WERI-Rb-1 (cell line): ENCODE results near the gene AEBP1.

ENCODE experiments used
- DNase-seq: peaks from one replicate; pipeline ENCODE4 v3.0.0-alpha.2; 2020
- H3K27ac ChIP-seq: fragments of 250-450 bp; sonication (Bioruptor Pico); 2 replicates; pipeline ENCODE4 v1.5.1; 2020; ENCODE audit warnings: mild to moderate bottlenecking, moderate library complexity
- H3K27me3 ChIP-seq: fragments of 250-450 bp; sonication (Bioruptor Pico); 2 replicates; pipeline ENCODE4 v1.5.1; 2021; ENCODE audit warnings: mild to moderate bottlenecking, low read depth, moderate library complexity; ENCODE audit not compliant: insufficient read depth, severe bottlenecking
- H3K36me3 ChIP-seq: fragments of 250-450 bp; sonication (Bioruptor Pico); 2 replicates; pipeline ENCODE4 v1.5.1; 2020; ENCODE audit warnings: mild to moderate bottlenecking, moderate library complexity
- H3K4me3 ChIP-seq: 2 replicates; pipeline ENCODE4 v1.5.1; 2011; ENCODE audit warnings: low read depth, mild to moderate bottlenecking, control low read depth, low read length
- H3K9me3 ChIP-seq: fragments of 250-450 bp; sonication (Bioruptor Pico); 2 replicates; pipeline ENCODE4 v1.5.1; 2021; ENCODE audit warnings: mild to moderate bottlenecking, moderate library complexity; ENCODE audit not compliant: severe bottlenecking
- TF ChIP-seq, protein P1 (sequence below): IDR thresholded peaks from 2 replicates; pipeline ENCODE4 v1.5.1; 2011; ENCODE audit warnings: low read depth, mild to moderate bottlenecking, control low read depth, inconsistent platforms, low read length

The AEBP1 gene

DNA sequence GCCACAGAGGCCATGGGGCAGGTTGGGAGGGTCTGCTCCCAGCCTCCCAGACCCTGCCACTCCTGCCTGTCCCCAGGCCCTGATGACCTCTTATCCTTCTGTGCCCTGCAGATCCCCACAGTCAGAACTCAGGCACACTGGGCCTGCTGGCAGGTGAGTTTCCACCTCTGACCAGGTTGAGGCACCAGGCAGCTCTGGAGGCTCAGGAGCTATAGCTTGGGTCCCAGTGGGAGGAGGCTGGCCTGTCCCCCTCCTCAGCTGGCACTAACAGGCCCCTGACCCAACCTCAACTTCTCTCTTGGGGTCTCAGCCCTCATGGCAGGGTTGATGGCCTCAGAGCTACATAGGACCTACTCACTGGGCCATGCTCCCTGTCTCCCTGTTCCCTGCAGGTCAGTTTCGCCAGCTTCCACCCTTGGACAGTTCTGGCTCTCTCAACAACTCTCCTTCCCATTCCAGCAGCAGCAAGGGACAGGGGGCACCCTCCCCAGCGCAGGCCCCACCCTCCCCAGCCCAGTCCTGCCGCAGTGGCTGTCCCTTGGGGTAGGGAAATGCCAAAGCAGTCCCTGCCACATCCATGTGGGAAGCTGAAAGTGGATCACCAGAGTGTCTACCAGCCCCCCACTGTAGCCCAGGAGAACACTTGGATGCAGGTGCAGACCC, 2.7 kb upstream of the AEBP1 start:
- no peak overlapping the region for H3K27ac ChIP-seq

DNA sequence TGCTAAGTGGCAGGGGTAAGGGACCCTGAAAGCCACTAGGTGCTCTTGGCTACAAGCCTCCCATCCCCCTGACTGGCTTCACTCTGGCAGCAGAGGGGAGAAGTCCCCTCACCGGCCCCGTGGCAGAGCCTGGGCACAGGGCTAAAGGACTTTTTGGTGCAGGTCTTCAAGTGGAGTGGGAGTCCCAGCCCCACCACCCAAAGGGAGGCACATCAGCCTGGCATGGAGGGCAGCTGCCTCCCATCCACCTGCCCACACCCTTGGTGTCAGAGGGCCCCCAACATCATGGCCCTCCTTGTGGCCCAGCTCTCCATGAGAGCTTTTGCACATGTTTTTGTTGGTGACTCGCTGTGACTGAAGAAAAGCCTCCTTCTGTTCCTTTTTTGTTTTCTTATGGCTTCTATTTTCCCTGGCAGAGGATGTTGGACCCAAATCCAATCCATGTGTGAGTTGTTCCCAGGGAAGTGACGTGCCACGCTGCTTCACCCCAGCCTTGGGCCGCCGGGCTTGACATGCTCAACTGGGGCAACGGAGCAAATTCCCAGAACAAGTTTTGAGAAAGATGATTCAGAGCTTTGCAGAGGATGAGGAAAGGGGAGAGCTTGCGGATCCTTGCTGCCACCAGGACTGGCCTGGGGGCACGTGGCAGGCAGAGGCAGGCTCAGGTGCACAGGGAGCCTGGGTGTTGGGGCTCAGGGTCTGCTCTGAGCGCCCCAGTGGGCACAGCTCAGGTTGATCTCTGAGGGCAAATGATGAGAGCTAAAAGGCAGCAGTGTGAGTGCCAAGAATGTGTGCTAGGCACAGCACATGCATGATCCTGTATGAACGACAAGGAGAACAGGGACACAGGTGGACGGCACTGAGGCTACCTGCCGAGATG, 1.9 kb upstream of the AEBP1 start:
- no peak for DNase-seq
- no peak overlapping the region for H3K27ac ChIP-seq
- TF ChIP-seq, protein P1, sequence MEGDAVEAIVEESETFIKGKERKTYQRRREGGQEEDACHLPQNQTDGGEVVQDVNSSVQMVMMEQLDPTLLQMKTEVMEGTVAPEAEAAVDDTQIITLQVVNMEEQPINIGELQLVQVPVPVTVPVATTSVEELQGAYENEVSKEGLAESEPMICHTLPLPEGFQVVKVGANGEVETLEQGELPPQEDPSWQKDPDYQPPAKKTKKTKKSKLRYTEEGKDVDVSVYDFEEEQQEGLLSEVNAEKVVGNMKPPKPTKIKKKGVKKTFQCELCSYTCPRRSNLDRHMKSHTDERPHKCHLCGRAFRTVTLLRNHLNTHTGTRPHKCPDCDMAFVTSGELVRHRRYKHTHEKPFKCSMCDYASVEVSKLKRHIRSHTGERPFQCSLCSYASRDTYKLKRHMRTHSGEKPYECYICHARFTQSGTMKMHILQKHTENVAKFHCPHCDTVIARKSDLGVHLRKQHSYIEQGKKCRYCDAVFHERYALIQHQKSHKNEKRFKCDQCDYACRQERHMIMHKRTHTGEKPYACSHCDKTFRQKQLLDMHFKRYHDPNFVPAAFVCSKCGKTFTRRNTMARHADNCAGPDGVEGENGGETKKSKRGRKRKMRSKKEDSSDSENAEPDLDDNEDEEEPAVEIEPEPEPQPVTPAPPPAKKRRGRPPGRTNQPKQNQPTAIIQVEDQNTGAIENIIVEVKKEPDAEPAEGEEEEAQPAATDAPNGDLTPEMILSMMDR = no peak

More for the DNA sequence above, 2.7 kb upstream of the AEBP1 start:
- Histone ChIP-seq H3K36me3 (peaks cover 5% of the 10 kb centered on the region), H3K27me3 (no peaks in the 10 kb centered on the region), H3K4me3 (no peak overlapping the region), H3K9me3 (no peaks in the 10 kb centered on the region)
- no peak for DNase-seq
- TF ChIP-seq, protein P1 = no peak

DNA sequence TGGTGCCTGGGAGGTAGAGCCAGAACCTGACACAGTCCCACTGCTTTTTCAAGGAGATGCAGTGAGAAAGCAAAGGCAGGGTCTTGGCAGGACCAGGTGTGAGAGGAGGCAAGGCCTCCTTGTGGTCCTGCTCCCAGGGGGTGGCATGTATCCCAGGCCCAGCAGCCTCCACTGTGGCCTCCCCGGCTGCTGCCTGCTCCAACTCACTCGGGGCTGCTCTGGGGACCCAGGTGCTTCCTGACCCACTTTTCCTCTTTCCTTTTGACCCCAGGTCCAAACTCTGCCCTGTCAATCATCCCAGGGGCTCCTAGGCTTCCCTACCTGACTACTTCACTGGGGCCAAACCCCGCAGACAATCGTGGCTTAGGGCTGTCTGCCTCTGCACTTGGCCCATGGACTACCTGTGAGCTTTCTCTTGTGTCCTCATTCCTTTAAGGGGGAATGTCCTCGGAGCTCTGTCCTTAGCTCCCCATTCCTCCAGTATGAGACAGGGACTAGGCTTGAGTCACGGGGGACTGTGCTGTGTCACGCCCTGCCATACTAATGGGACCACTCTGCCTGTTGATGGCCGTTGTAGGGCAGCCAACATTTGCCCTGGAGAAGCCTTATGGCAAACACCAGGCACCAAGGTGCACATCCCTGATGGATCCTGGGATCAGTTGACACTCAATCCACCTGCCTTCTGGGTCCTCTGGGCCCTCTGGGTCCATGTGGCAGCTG, 1.1 kb upstream of the AEBP1 start:
- H3K36me3 ChIP-seq = peaks cover 14% of the 10 kb centered on the region
- H3K27me3 ChIP-seq = no peaks in the 10 kb centered on the region
- no peak overlapping the region for H3K27ac ChIP-seq
- TF ChIP-seq, protein P1 = no peak
- H3K4me3 ChIP-seq = no peak overlapping the region
- no peaks in the 10 kb centered on the region for H3K9me3 ChIP-seq
- no peak for DNase-seq

More for the DNA sequence above, 1.9 kb upstream of the AEBP1 start:
- Histone ChIP-seq H3K36me3 (peaks cover 10% of the 10 kb centered on the region), H3K4me3 (no peak overlapping the region), H3K9me3 (no peaks in the 10 kb centered on the region), H3K27me3 (no peaks in the 10 kb centered on the region)

DNA sequence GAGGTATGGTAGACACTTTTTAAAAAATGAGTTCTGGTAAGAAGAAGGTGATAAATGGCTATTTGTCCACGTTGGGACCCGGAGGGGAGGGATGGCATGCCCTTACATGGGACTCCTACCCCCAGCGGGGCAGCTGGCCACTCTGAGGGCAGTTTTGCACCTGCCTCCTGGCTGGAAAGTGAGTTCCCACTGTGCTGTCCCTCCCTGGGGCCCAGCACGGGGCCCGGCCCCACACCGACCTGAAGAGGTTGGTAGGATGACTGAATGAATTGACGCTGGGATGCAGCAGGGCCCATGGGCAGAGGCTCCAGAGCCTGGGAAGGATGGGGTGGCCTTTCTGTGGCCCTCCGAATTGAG, 601 bp upstream of the AEBP1 start:
- TF ChIP-seq, protein P1 = no peak
- Histone ChIP-seq H3K27me3 (no peaks in the 10 kb centered on the region), H3K36me3 (peaks cover 17% of the 10 kb centered on the region), H3K4me3 (peak overlapping the region; percentile 22; the same call in 1 of the 2 replicates), H3K27ac (no peak overlapping the region), H3K9me3 (no peaks in the 10 kb centered on the region)
- DNase-seq = no peak

DNA sequence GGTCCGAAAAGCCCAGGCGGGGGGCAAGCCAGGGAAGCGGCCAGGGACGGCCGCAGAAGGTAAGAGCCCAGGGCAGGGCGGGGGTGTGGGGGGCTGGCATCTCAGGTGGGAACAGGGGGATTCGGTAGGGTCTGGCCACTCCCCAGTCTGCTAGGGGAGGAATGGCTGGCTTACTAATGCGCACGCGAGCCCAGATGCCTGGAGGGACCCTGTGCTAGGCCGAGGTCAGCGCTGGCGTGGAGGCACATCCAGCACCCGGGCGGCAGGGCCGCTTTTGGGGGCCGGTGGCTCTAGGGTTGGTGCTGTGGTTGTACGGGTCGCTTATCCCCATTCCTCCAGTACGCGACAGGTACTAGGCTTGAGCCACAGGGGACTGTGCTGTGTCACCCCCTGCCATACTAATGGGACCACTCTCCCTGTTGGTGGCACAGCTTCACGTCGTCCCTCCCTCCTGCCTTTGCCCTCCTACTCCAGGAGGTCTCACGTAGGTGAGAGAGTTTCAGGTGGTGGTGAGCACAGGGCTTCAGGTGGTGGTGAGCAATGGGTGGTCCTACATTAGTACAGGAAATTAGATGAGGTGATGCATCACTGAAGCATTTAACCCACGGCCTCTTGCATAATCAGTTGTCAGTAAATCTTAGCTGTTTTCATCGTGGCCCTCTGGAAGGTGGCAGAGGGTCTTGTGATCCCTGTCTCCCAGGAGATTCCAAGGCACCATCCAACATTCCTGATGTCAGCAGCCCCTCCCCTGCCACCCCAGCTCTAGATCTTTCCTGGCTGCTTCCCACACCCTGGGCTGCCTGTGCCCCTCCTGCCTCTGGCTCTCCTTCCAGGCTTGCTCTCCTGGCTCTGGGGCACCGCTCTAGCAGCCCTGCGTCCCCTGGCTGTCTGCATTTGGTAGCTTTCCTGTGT, 971 bp downstream of the AEBP1 start:
- TF ChIP-seq, protein P1 = no peak
- H3K4me3 ChIP-seq = peak overlapping the region; percentile 46
- no peak for DNase-seq
- no peaks in the 10 kb centered on the region for H3K27me3 ChIP-seq
- H3K27ac ChIP-seq = peak overlapping the region; percentile 63
- no peaks in the 10 kb centered on the region for H3K9me3 ChIP-seq
- H3K36me3 ChIP-seq = peaks cover 30% of the 10 kb centered on the region
